Testis (tissue), 2 donors: Measurements from ENCODE around the gene ALS2CL.

ENCODE experiments used
- POLR2A ChIP-seq: fragments of 450-650 bp; IDR thresholded peaks from one replicate; pipeline ENCODE4 v1.6.1; 2017; ENCODE audit warnings: antibody characterized with exemption, mild to moderate bottlenecking, moderate library complexity
- TF ChIP-seq, protein P1 (sequence below), 3 experiments: fragments of 450-650 bp in 2 of 3; fragments of 200-600 bp in 1 of 3; sonication (generic) in 1 of 3; IDR thresholded peaks; one replicate each; pipeline ENCODE4 v1.5.1; 2016 to 2019; ENCODE audit warnings: antibody characterized with exemption in 3 of 3, mild to moderate bottlenecking in 2 of 3, moderate library complexity in 1 of 3

DNA sequence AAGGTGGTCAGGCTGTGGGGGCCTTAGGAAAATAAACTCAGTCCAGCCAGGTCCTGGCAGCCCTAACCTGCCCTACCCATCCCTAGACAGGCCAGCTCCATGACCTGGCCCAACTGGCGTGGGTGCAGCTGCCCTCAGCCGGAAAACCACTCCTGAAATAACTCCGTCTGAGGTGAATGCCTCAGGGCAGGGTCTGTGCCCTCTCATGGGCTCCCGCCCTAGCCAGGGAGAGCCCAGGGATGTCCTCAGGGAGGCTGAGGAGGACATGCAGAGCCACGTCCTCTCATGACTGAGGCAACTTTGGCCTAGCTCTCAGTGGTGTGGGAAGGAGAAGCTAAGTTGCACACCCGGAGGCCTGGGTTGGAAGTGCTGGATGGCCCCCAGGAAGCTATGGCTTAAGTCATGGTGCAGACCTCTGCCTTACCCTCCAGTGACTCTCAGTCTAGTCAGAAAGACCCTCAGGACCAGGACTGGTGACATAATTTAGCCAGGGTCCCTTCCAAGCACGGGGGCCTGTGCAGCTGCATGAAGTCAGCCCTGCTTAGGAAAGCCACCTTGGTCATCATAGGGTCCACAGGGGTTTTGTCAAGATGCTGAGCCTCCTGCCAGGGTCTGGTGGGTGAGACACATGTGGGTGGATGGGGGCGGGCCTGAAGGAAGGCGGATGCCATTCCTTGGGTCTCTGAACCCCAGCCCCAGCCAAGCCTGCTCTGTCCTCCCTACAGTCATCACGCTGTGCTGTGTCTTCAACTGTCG is 15.1 kb upstream of the ALS2CL start:
- TF ChIP-seq, protein P1, sequence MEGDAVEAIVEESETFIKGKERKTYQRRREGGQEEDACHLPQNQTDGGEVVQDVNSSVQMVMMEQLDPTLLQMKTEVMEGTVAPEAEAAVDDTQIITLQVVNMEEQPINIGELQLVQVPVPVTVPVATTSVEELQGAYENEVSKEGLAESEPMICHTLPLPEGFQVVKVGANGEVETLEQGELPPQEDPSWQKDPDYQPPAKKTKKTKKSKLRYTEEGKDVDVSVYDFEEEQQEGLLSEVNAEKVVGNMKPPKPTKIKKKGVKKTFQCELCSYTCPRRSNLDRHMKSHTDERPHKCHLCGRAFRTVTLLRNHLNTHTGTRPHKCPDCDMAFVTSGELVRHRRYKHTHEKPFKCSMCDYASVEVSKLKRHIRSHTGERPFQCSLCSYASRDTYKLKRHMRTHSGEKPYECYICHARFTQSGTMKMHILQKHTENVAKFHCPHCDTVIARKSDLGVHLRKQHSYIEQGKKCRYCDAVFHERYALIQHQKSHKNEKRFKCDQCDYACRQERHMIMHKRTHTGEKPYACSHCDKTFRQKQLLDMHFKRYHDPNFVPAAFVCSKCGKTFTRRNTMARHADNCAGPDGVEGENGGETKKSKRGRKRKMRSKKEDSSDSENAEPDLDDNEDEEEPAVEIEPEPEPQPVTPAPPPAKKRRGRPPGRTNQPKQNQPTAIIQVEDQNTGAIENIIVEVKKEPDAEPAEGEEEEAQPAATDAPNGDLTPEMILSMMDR (IDR thresholded peaks at IDR 0.05): no peak
- no peak for TF ChIP-seq POLR2A
